SK-N-MC (cell line): ENCODE data around the gene CRYGN.

Experiments used
- DNase-seq: peaks from one replicate; pipeline ENCODE4 v3.0.0-alpha.2; 2011; ENCODE audit warnings: low read depth, low spot score
- H3K27ac ChIP-seq: fragments of 200-600 bp; sonication (generic); 2 replicates; pipeline ENCODE4 v1.5.1; 2016; ENCODE audit warnings: mixed run types
- H3K36me3 ChIP-seq: fragments of 200-600 bp; sonication (generic); 2 replicates; pipeline ENCODE4 v1.6.1; 2017; ENCODE audit warnings: antibody characterized with exemption, low read length, mixed read lengths; ENCODE audit not compliant: insufficient read depth
- H3K4me3 ChIP-seq: fragments of 200-600 bp; sonication (generic); 2 replicates; pipeline ENCODE4 v1.5.1; 2016
- H3K9ac ChIP-seq: fragments of 200-600 bp; sonication (generic); 2 replicates; pipeline ENCODE4 v1.8.0; 2017; ENCODE audit warnings: mixed run types, mixed read lengths; ENCODE audit not compliant: insufficient read length
- H3K9me3 ChIP-seq: fragments of 200-600 bp; sonication (generic); 2 replicates; pipeline ENCODE4 v1.6.1; 2017; ENCODE audit warnings: low read depth, mild to moderate bottlenecking, antibody characterized with exemption, low read length, moderate library complexity, mixed read lengths
- EZH2 ChIP-seq: fragments of 200-600 bp; sonication (generic); IDR thresholded peaks from one replicate; pipeline ENCODE4 v1.6.1; 2017; ENCODE audit warnings: antibody characterized with exemption
- FOXP2 ChIP-seq: optimal IDR thresholded peaks from 2 replicates; pipeline ENCODE3; 2011; ENCODE audit warnings: mild to moderate bottlenecking, moderate library complexity; ENCODE audit not compliant: insufficient read depth; ENCODE audit errors: extremely low read length, control extremely low read depth
- POLR2AphosphoS5 ChIP-seq: IDR thresholded peaks from 2 replicates; pipeline ENCODE4 v1.6.1; 2012; ENCODE audit warnings: mild to moderate bottlenecking, low read depth, low read length, borderline replicate concordance

The CRYGN gene

GRCh38 chr7:151400626-151401315 lies 39.2 kb downstream of the CRYGN start:
- Histone ChIP-seq H3K9ac (no peak overlapping the region), H3K36me3 (no peaks in the 10 kb centered on the region; the same call in 1 of the 2 replicates), H3K4me3 (no peak overlapping the region), H3K9me3 (no peaks in the 10 kb centered on the region), H3K27ac (no peak overlapping the region)
- DNase-seq: no peak
- no peak for TF ChIP-seq POLR2AphosphoS5
- no peak for TF ChIP-seq FOXP2
- TF ChIP-seq EZH2: no peak

DNA sequence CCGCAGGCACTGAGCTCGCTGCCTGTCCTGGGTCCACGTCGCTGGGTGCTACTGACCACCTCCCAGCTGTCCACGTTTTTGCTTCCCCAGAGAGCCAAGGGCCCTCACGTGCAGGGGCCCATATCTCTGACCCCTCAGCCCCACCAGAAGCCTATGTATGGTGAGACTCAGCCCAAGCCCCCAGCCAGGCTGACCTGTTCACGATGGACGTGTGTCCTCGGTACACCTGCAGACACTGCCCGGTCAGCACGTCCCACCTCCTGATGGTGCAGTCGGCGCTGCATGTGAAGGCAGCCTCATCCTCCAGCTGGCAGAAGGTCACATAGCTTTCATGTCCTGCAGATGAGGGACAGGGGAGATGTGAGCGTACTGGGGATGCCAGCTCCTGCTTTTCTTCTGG lies 40.0 kb downstream of the CRYGN start:
- H3K27ac ChIP-seq: no peak overlapping the region
- no peak overlapping the region for H3K9ac ChIP-seq
- no peaks in the 10 kb centered on the region for H3K9me3 ChIP-seq
- H3K36me3 ChIP-seq: no peaks in the 10 kb centered on the region; the same call in 1 of the 2 replicates
- TF ChIP-seq FOXP2 (no peak), POLR2AphosphoS5 (no peak), EZH2 (no peak)
- no peak overlapping the region for H3K4me3 ChIP-seq
- DNase-seq: no peak

DNA sequence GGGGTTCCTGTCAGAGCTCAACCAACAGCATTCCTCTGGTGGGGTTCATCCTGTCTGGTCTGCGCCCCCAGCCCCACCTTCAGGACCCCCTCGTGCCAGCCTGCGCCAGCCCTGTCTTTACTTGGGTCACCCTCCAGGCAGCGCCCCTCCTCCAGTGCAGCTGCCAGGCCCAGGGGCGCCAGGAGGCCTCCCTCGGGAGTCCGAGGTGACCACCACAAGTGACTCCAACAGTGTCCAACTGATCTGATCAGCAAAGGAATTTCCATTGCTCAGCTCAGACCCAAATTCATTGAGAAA lies 40.7 kb downstream of the CRYGN start:
- no peak for DNase-seq
- no peaks in the 10 kb centered on the region; the same call in 1 of the 2 replicates for H3K36me3 ChIP-seq
- TF ChIP-seq EZH2: no peak
- TF ChIP-seq FOXP2: no peak
- TF ChIP-seq POLR2AphosphoS5: no peak
- no peak overlapping the region for H3K27ac ChIP-seq
- H3K9me3 ChIP-seq: no peaks in the 10 kb centered on the region
- no peak overlapping the region for H3K9ac ChIP-seq
- no peak overlapping the region for H3K4me3 ChIP-seq

- Histone ChIP-seq H3K27ac (no peak overlapping the region), H3K4me3 (no peak overlapping the region), H3K9ac (no peak overlapping the region), H3K36me3 (no peaks in the 10 kb centered on the region; the same call in 1 of the 2 replicates), H3K9me3 (no peaks in the 10 kb centered on the region)
- DNase-seq: no peak
- TF ChIP-seq POLR2AphosphoS5 (no peak), EZH2 (no peak), FOXP2 (no peak)
Observed at GRCh38 chr7:151398446-151399304, 41.3 kb downstream of the CRYGN start.

DNA sequence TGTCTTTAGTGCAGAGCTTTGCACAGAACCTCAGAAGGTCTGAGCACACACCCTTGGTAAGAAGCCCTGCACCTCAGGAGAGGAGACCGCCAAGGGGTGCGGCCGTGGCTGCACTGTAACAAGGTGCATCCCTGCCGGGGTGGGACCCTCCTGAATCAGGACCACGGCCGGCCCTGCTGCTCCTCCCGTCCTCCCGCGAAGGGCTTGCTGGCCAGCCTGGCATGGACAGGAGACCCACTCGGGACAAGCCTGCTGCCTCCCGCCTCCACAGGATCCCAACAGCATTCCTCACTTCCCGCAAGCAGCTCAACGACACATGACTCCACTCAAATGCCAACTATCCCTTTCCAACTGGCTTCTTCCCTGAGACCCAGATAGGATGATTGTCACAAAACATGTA lies 42.9 kb downstream of the CRYGN start:
- Histone ChIP-seq H3K4me3 (no peak overlapping the region), H3K27ac (no peak overlapping the region), H3K9me3 (no peaks in the 10 kb centered on the region), H3K36me3 (no peaks in the 10 kb centered on the region; the same call in 1 of the 2 replicates), H3K9ac (no peak overlapping the region)
- TF ChIP-seq POLR2AphosphoS5: no peak
- no peak for TF ChIP-seq FOXP2
- TF ChIP-seq EZH2: no peak
- DNase-seq: no peak

- H3K36me3 ChIP-seq: no peaks in the 10 kb centered on the region; the same call in 1 of the 2 replicates
- no peak overlapping the region for H3K9ac ChIP-seq
- H3K27ac ChIP-seq: no peak overlapping the region
- no peak for DNase-seq
- TF ChIP-seq POLR2AphosphoS5: no peak
- TF ChIP-seq FOXP2: no peak
- no peak for TF ChIP-seq EZH2
- H3K4me3 ChIP-seq: no peak overlapping the region
- H3K9me3 ChIP-seq: no peaks in the 10 kb centered on the region
Observed at GRCh38 chr7:151396328-151396970, 43.5 kb downstream of the CRYGN start.

GRCh38 chr7:151395036-151395367 lies 44.9 kb downstream of the CRYGN start:
- Histone ChIP-seq H3K4me3 (no peak overlapping the region), H3K27ac (no peak overlapping the region), H3K9ac (no peak overlapping the region), H3K9me3 (no peaks in the 10 kb centered on the region), H3K36me3 (no peaks in the 10 kb centered on the region; the same call in 1 of the 2 replicates)
- DNase-seq: no peak
- TF ChIP-seq FOXP2: no peak
- no peak for TF ChIP-seq EZH2
- TF ChIP-seq POLR2AphosphoS5: no peak

- no peak for TF ChIP-seq EZH2
- no peak for TF ChIP-seq FOXP2
- no peak for TF ChIP-seq POLR2AphosphoS5
- Histone ChIP-seq H3K4me3 (no peak overlapping the region), H3K9me3 (no peaks in the 10 kb centered on the region), H3K36me3 (no peaks in the 10 kb centered on the region; the same call in 1 of the 2 replicates), H3K9ac (no peak overlapping the region), H3K27ac (no peak overlapping the region)
- no peak for DNase-seq
Observed at GRCh38 chr7:151394076-151395035, 45.6 kb downstream of the CRYGN start.
